ENCODE results near the gene SLC9A6.
"Not testable (repeated sequence)": the region's sequence is repeated elsewhere in the genome, so short reads cannot be mapped to it uniquely, and the experiment has no call there.

The SLC9A6 gene

GRCh38 chrX:136029766-136030165 lies 44.5 kb downstream of the SLC9A6 start:
- no peak for DNase-seq (ENCODE audit: low read depth)

- no peak for DNase-seq (ENCODE audit: low read depth)
Measured at GRCh38 chrX:136030303-136031191, 45.3 kb downstream of the SLC9A6 start.

- no peak for DNase-seq (ENCODE audit: low read depth)
Measured at GRCh38 chrX:136031626-136032025, 46.4 kb downstream of the SLC9A6 start.

GRCh38 chrX:136032370-136032769 lies 47.1 kb downstream of the SLC9A6 start:
- DNase-seq (ENCODE audit: low read depth): no peak

DNA sequence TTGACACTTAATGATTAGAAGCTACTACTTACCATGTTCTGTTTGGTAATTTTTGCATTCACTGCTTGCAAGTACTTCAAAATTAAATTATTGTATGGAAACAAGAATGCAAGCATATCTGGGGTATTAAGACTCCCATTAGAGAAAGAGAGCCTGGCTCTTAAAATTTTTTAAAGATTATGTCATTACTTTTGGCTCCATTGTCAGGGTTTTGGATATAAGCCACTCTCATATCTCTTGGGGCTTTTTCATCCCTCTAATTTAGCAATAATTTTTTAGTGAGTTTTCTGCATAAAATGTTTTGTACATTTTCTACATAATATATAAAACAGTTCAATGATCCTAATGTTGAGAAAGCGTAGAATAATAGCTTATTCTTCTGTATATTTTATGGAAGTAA lies 49.4 kb downstream of the SLC9A6 start:
- no peak for DNase-seq (ENCODE audit: low read depth)

DNA sequence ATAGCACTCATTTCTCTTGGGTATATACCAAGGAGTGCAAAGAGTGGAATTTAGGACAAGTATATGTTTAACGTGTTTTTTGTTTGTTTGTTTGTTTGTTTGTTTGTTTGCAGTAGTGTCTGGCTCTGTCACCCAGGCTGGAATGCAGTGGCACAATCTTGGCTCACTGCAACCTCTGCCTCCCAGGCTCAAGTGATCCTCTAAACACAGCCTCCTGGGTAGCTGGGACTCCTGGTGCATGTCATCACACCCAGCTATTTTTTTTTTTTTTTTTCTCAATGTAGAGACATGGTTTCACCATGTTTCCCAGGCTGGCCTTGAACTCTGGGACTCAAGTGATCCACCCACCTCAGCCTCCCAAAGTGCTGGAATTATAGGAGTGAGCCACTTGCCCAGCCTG lies 50.4 kb downstream of the SLC9A6 start:
- no peak for DNase-seq (ENCODE audit: low read depth)

DNA sequence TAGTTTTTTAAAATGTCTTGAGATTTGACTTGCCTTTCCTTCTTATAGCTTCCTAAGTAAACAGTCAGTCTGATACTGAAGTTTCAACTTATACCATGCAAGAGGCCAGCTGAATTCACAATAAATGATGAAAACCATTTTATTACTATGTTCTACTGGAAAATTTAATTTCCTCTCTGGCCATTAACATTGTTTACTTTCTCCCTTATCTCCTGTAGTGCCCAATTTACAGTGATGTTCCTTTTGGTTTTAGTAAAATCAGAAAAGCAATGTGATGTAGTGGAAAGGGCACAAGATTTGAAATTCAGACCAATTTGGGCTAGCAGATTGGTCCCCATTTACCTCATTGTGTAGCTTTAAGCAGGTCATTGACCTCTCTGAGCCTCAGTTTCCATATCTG lies 54.2 kb downstream of the SLC9A6 start:
- DNase-seq (ENCODE audit: low read depth): no peak

DNA sequence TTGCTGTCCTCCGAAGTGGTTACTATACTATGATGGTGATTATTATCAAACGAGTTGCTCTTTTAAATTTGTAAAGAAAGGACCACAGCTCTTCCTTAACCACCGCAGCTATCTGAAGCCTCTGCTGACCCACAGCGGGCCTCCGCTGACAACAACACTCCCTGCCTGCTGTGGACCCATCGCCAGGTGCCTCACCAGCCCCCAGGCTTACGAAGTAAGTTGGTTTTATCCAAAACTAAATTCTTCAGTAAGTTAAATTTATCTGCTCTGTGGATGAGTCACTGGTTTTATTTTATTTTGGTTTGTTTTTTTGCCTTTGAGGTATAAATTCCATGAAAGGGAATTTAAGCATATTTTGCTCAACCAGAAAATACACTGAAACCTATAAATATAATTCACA lies 54.7 kb downstream of the SLC9A6 start:
- DNase-seq (ENCODE audit: low read depth): no peak

- no peak for DNase-seq (ENCODE audit: low read depth)
Measured at GRCh38 chrX:136041254-136041812, 56.1 kb downstream of the SLC9A6 start.

DNA sequence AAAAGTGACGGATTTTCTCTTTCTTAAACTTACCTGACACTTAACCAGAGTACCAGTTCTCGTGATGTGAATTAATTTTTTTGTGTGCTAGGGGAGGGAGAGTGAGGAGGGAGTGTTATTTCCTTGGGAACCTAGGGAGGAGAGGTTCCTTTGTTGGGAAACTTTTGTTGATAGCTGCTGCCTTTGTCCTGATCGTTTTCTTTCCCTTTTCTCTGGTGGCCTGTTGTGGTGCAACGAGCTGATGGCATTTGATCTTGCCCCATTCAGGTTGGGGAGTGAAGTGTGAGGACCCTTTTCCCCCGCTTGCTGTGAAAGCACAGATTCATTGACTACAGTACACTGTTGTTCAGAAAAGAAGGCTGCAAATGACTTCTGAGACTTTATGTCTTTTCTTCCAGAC lies 59.8 kb downstream of the SLC9A6 start:
- DNase-seq (ENCODE audit: low read depth): no peak

DNA sequence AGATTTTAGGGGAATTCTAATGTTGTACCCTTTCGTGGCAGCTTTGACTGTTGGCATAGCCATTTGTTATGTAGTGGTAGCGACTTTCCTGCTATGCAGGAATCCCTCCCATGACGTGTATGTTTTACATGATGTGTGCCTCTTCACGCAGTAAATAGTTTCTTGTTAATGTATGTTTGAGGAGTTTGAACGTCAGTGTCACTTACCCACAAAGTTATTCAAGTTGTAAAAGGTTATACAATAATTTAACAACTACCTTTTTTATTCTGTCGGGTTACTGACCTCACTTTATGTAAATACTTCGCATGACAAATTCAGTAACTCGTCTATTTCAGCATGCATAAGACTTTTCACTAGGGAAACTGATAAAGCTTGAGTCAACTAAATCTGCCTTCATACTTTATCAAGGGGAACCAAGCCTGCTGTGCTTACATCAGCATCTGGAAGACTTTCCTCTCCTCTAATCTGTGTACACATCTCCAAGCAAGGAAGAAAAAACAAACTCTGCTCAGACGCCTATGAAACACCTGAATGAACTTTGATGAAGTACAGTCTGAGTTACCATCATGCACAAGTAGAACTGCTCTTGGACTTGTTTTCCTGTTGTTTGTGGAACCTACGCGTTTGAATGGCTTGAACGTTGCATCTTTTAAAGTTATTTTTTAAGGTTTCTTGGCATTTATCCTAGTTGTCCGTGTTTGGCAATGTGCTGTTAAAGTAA lies 61.2 kb downstream of the SLC9A6 start:
- DNase-seq (ENCODE audit: low read depth): no peak

DNA sequence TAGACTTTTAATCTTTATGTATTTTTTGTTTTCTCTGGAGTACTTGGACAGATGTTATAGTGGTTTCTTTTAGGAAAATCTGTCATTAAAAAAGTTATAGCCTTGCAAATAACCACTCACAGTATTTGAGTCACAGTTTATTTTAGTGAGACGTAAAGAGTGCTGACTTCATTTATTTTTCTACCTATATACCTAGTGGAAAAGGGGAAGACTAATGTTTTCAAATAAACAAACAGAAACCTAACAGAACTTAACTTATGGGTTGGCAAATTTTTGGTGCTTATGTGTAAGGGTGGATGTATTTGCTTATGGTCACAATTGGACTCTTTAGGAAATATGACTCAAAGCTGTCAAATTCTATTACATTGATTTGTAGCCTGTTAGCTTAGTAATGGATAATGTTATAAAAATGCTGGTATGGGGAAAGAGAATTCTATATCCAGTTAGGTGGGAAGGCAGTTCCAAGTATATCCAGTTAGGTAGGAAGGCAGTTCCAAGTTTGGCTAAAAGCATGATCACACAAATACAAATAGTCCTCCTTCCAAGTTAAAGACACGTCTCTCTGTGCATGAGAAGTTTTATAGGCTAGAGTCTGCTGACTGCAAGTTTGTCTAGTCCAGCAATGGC lies 61.9 kb downstream of the SLC9A6 start:
- DNase-seq (ENCODE audit: low read depth): no peak

DNA sequence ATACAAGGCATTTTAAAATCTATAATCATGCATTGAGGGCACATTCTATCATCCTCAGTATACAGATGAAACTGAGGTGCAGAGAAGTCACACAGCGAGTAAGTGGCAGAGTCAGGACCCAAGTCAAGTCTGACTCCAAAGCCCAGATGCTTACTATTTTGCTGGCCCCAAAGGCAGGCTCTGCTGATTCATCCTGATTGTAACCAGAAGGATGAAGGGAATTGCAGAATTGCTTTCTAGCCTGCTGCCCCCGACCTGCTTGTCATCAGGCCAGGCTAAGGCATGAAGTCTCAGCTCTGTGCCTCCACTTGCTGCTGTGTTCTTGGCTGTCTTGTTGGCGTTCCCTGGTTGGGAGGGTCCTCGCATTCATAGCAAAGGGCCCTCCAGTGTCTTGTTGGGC lies 62.7 kb downstream of the SLC9A6 start:
- no peak for DNase-seq (ENCODE audit: low read depth)

- no peak for DNase-seq (ENCODE audit: low read depth)
Measured at GRCh38 chrX:136048446-136048845, 63.2 kb downstream of the SLC9A6 start.

- no peak for DNase-seq (ENCODE audit: low read depth)
Measured at GRCh38 chrX:136049608-136050007, 64.4 kb downstream of the SLC9A6 start.

GRCh38 chrX:136050875-136051274 lies 65.6 kb downstream of the SLC9A6 start:
- DNase-seq (ENCODE audit: low read depth): not testable (repeated sequence)

- no peak for DNase-seq (ENCODE audit: low read depth)
Measured at GRCh38 chrX:136051611-136052010, 66.4 kb downstream of the SLC9A6 start.

DNA sequence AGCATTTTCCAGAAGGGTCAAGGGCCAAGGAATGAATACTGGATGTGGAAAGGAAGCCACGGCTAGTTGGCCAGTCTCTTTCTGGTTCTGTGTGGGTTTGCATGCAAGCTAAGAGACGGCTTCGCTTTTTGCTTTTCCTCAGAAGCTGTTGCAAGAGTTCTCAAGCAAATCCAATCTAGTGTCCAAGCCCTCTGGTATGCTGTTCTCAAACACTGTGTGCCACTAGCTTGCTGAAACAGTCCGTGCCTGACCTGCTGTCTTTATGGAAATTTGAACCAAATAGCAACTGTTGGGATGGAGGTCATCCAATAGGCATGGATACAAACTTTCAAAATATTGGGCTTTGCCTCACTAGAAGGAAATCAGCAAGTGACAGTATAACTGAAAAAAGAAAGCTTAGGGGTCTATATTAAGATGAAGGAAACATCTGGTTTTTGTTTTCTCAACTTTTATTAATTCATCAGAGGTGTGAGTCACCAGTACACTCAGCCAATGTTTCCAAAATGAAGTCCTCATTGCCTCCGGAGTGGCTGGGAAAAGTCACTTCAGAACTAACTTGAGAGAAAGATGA lies 70.5 kb downstream of the SLC9A6 start:
- peak; percentile 94 for DNase-seq (ENCODE audit: low read depth)

DNA sequence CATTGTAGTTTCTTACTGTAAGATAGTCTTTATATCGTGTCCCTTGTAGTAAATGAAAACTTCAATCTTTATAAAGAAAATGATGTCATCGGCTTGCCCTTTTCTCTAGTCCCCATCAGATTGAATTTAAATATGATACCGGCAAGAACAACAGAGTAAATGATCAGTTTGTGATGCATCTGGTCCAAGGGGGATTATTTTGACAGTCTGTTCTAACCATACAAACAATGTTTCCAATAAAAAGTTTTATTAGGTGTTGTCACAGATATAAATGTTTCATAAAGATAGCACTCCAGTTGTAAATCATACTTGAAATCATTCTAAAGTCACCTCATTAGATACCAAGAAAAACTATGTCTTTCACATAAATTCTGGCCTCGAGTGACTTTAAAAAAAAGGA lies 72.3 kb downstream of the SLC9A6 start:
- no peak for DNase-seq (ENCODE audit: low read depth)

GRCh38 chrX:136059350-136059749 lies 74.1 kb downstream of the SLC9A6 start:
- DNase-seq (ENCODE audit: low read depth): no peak

DNA sequence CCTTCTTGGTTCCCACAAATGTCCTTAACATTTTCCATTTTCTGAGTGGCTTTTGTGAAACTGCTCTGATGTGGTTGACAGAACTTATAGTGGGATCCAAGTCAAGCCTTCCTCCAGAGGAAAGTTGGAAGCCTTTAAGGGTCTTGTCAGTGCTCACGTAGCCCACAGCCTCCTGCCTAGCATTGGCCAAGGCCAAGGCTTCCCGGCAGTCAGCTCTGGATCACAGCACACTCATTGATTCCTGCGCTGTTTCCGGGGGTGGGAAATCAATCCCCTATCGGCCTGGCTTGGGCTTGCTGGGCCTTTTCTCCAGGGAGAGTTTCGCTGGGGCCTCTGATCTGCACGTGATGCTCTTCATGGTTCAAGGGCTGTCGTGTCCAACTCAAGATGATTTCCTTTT lies 76.1 kb downstream of the SLC9A6 start:
- no peak for DNase-seq (ENCODE audit: low read depth)

DNA sequence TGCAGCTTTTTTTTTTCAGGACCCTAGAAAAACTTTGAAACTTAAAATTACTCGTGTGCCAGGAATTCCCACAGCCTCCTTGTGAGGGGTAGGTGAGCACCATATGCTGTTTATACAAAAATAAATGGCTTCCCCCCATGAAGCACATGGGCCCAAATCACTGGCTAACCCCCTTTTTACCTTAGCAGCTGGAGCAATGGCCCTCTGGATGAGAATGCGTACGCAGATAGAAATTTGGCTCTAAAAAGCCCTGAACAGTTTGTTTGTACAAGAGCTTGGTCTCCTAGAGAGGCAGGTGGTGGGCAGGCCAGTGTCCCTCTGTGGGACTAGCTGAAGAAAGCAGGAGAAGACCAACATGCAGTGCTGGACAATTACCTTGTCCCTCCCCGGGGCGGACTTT lies 76.5 kb downstream of the SLC9A6 start:
- no peak for DNase-seq (ENCODE audit: low read depth)

All from fibroblast of the conjunctiva (primary cell).